Colonic mucosa (tissue), 4 donors: ENCODE measurements around the gene ATCAY. TPM values are rescaled to one million over a fixed set of nuclear protein-coding genes. Genes with fewer than 3 reads are reported as not detected.
"Not testable (repeated sequence)": the region's sequence is repeated elsewhere in the genome, so short reads cannot be mapped to it uniquely, and the experiment has no call there.

Source experiments
- DNase-seq: peaks from one replicate; pipeline ENCODE4 v3.0.0-alpha.2; 2020
- H3K27ac ChIP-seq: fragments of 200-600 bp; one replicate; pipeline ENCODE4 v1.8.0; 2021
- H3K27me3 ChIP-seq: fragments of 200-600 bp; one replicate; pipeline ENCODE4 v1.8.0; 2021
- H3K36me3 ChIP-seq: fragments of 200-600 bp; one replicate; pipeline ENCODE4 v1.8.0; 2021
- H3K4me1 ChIP-seq: fragments of 200-600 bp; one replicate; pipeline ENCODE4 v1.8.0; 2021; ENCODE audit warnings: mild to moderate bottlenecking
- H3K4me3 ChIP-seq: fragments of 200-600 bp; one replicate; pipeline ENCODE4 v1.8.0; 2021
- H3K9ac ChIP-seq, 2 donors: one replicate each; pipeline ENCODE4 v1.7.0; 2013; ENCODE audit warnings: control low read depth in 2 of 2, low read depth in 2 of 2, low read length in 2 of 2
- H3K9me3 ChIP-seq: fragments of 200-600 bp; one replicate; pipeline ENCODE4 v1.8.0; 2021
- intact Hi-C: fragments of 100-400 bp; cut with DNase I; formaldehyde crosslinking; loops from one replicate; pipeline ENCODE4 v1.14.1; 2022
- total RNA-seq, 2 donors: library from RNA; stranded (reverse); fragmentation: NEBNext Ultra II Directional in 1 of 2; extraction: Animal tissue kit (Norgen Biotek cat#: 25700) in 1 of 2; gene quantifications; one replicate each; pipeline ENCODE4 v1.2.1, GENCODE V29; 2021
- TF ChIP-seq, protein P1 (sequence below): fragments of 200-600 bp; IDR thresholded peaks from one replicate; pipeline ENCODE4 v1.8.0; 2022; ENCODE audit warnings: antibody characterized with exemption, mild to moderate bottlenecking
- donor health status: healthy.
- donor health status: DM: no; HTN: no; CAD: no.
- donor health status: DM: no; HTN: no; CAD: no.

ATCAY gene
- total RNA-seq, 2 donors from 2014 or later, result 0.12 to 1.0 TPM

DNA sequence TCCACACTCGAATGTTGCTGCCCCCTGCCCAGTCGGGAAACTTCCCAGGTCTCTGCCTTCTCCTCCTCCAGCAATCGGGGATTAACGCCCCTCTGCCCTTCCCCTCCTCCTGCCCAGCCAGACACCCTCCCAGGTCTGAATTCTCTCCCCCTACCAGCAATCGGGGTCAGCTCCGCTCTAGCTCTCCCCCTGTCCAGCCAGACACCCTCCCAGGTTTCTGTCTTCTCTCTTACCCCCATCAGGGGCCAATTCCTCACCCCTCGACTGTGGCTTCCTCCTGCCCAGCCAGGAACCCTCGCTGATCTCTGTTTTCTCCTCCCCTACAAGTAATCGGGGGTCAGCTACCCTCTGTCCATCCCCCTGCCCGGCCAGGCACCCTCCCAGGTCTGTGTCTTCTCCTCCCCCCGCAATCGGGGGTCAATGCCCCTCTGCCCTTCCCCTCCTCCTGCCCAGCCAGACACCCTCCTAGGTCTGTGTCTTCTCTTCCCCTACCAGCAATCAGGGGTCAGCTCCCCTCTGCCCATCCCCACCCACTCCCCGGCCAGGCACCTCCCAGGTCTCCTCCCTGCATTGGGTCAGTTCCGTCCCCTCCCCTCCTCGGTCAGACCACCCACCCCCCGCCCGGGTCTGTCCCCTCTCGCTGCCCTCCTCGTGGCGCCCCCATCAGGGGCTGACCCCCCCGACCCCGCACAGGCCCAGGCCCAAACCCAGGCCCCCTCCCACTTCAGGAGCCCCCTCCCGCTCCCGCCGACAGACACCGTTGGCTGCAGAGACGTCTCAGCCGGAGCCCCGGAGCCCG, 12.3 kb upstream of the ATCAY start:
- Histone ChIP-seq H3K27me3 (peaks cover 21% of the 10 kb centered on the region), H3K27ac (no peak overlapping the region), H3K4me1 (no peaks in the 10 kb centered on the region), H3K4me3 (no peak overlapping the region), H3K9ac (no peak overlapping the region), H3K9me3 (no peaks in the 10 kb centered on the region), H3K36me3 (no peaks in the 10 kb centered on the region)
- DNase-seq, result no peak
- TF ChIP-seq, protein P1, sequence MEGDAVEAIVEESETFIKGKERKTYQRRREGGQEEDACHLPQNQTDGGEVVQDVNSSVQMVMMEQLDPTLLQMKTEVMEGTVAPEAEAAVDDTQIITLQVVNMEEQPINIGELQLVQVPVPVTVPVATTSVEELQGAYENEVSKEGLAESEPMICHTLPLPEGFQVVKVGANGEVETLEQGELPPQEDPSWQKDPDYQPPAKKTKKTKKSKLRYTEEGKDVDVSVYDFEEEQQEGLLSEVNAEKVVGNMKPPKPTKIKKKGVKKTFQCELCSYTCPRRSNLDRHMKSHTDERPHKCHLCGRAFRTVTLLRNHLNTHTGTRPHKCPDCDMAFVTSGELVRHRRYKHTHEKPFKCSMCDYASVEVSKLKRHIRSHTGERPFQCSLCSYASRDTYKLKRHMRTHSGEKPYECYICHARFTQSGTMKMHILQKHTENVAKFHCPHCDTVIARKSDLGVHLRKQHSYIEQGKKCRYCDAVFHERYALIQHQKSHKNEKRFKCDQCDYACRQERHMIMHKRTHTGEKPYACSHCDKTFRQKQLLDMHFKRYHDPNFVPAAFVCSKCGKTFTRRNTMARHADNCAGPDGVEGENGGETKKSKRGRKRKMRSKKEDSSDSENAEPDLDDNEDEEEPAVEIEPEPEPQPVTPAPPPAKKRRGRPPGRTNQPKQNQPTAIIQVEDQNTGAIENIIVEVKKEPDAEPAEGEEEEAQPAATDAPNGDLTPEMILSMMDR, result no peak
- intact Hi-C loops, result no loop called here

GRCh38 chr19:3868770-3869456, 11.6 kb upstream of the ATCAY start, which contains the start of gene ZFR2:
ZFR2 (minus strand) TSS chr19:3869038; CDS start chr19:3869017, 21 bp downstream.
- intact Hi-C loops, result no loop called here
- Histone ChIP-seq H3K9me3 (no peaks in the 10 kb centered on the region), H3K36me3 (no peaks in the 10 kb centered on the region), H3K27ac (no peak within 1 kb of the TSS), H3K4me3 (no peak within 1 kb of the TSS), H3K4me1 (no peaks in the 10 kb centered on the region), H3K9ac (no peak within 1 kb of the TSS), H3K27me3 (peaks cover 21% of the 10 kb centered on the region)
- TF ChIP-seq, protein P1, result no peak
- DNase-seq, result no peak

DNA sequence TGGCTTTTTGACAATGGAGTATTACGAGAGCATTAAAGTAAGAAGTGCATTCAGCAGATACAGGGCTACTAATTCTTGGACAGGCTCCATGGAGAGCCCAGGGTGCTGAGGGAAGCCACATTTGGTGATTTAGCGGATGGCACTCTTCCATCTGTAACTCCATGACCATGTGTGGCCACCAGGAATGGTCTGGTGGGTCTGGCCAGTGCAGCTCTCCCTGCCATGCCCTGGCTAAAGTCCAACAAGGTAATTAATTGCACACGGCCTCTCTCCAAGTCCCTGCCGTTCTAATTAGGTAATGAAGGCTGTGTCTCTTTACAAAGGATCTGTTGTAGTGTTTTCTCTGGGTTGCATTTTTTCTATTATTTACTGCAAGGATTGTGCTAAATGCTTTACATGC, 7.3 kb upstream of the ATCAY start:
- Histone ChIP-seq H3K4me3 (no peak overlapping the region), H3K9me3 (no peaks in the 10 kb centered on the region), H3K4me1 (no peaks in the 10 kb centered on the region), H3K27ac (no peak overlapping the region), H3K9ac (no peak overlapping the region), H3K27me3 (peaks cover 13% of the 10 kb centered on the region), H3K36me3 (no peaks in the 10 kb centered on the region)
- intact Hi-C loops, result no loop called here
- no peak for DNase-seq
- TF ChIP-seq, protein P1, result no peak

DNA sequence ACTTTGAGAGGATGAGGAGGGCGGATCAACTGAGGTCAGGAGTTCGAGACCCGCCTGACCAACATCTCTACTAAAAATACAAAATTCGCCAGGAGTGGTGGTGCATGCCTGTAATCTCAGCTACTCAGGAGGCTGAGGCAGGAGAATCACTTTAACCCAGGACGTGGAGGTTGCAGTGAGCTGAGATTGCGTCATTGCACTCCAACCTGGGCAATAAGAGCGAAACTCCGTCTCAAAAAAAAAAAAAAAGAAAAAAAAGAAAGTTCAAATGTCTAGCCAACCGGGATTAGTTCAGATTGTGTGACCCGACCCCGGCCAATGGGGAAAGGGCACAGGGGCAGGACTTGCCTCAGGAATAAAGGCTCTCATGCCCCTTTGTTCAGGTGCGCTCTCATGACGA, 5.8 kb upstream of the ATCAY start:
- DNase-seq, H3K4me3 ChIP-seq, H3K27me3 ChIP-seq, intact Hi-C loops, H3K4me1 ChIP-seq, H3K36me3 ChIP-seq, H3K9ac ChIP-seq, H3K9me3 ChIP-seq, H3K27ac ChIP-seq: not testable (repeated sequence)

DNA sequence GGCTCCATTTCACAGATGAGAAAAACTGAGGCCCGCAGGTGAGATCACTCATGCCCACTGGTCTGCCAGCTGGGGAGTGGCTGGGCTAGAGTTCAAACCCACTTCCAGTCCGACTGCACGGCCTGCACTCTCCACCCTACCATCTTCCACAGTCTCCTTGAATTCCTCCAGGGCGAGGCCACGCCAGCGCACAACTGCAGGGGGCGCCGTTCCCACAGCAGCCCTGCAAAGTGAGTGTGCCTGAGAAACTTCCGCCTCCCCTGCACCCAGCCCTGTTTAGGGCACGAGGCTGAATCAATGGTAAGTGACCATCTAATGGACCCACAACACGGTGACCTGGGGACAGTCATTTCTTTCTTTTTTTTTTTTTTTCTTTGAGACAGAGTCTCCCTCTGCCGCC, 829 bp upstream of the ATCAY start:
- H3K36me3 ChIP-seq, result no peaks in the 10 kb centered on the region
- H3K4me3 ChIP-seq, result no peak overlapping the region
- H3K27me3 ChIP-seq, result peaks cover 31% of the 10 kb centered on the region
- intact Hi-C loops, result no loop called here
- DNase-seq, result no peak
- no peak overlapping the region for H3K27ac ChIP-seq
- no peaks in the 10 kb centered on the region for H3K9me3 ChIP-seq
- no peaks in the 10 kb centered on the region for H3K4me1 ChIP-seq
- TF ChIP-seq, protein P1, result no peak
- no peak overlapping the region for H3K9ac ChIP-seq
